IPS DF 4.7 (cell line): ENCODE measurements around the gene MAPK1.
A peak's percentile ranks its signal among the peaks of the same experiment; 100 is the strongest.
"Not testable (repeated sequence)": the region's sequence is repeated elsewhere in the genome, so short reads cannot be mapped to it uniquely, and the experiment has no call there.

Experiments
- DNase-seq: peaks from one replicate; pipeline ENCODE4 v3.0.0-alpha.2; 2013; ENCODE audit warnings: low spot score; ENCODE audit errors: extremely low read depth

MAPK1 gene

DNA sequence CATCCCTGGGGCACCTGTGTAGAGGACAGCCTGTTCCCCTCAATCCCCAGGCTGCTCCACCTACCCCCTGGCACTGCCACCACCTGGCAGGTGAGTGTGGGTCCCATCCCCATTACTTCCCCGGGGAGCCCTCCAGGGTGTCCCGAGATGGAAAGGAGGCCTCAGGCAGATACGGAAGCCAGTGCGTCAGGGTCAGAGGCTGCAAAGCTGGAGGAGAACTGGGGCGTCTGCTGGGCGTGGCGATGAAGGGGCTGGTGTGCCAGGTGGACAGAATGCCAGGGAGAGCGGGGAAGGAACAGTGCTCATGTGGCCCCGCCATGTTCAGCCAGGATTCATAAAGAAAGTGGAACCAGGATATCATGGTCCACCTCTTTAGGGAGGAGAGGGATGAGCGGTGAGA, 139.7 kb downstream of the MAPK1 start:
- no peak for DNase-seq

- DNase-seq, result no peak
Observed at GRCh38 chr22:21727159-21727558, 140.3 kb downstream of the MAPK1 start.

DNA sequence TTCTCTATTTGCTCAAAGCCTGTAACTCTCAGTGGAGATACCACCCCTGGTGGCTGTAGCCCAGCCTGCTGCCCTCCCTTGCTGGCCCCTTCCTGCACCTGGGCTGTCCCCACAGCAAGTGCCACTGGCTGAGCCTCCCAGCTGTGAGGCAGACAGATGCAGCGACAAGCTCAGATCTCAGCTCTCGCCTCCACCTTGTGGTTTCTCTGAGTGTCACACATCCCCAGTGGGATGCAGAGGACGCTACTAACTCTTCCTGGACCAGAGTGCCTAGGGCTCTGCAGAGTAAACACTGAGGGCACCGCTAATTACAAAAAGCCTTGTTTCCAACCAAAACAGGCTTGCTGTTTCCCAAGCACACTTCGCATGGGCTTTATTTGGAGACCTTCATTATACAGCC, 140.8 kb downstream of the MAPK1 start:
- peak; percentile 62 for DNase-seq

DNA sequence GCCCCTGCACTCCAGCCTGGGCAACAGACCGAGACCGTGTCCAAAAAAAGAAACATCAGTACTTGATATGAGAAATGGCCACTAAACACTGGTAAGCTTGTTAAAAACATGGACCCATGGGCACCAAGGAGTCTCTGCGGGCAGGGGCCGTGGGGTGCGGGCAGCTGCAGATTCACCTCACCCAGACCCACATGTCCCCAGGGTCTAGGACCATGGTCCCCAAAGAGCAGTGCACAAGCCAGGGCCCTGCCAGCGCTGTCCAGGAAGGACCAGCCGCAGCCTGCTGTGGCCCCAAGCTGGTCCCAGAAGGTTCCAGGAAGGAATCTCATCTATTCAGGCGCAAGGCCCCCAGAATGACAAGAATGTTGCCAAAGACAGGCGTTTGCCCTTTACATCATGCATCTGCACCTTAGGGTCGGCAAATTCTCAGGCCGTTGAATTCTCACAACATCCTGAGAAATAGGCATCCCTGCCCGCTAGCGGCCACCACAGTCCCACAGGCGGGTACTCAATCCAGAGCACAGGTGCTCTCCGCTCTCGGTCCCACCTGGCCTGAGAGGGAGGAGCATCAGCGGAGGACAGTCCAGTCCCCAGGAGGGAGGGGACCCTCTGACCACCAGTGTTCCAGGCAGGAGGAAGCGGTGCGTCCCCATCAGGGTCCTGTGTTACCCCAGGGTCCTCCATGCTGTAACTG, 141.3 kb downstream of the MAPK1 start:
- no peak for DNase-seq

- not testable (repeated sequence) for DNase-seq
Observed at GRCh38 chr22:21724496-21724895, 142.9 kb downstream of the MAPK1 start.

GRCh38 chr22:21721195-21721852, 146.1 kb downstream of the MAPK1 start:
- DNase-seq, result not testable (repeated sequence)

DNA sequence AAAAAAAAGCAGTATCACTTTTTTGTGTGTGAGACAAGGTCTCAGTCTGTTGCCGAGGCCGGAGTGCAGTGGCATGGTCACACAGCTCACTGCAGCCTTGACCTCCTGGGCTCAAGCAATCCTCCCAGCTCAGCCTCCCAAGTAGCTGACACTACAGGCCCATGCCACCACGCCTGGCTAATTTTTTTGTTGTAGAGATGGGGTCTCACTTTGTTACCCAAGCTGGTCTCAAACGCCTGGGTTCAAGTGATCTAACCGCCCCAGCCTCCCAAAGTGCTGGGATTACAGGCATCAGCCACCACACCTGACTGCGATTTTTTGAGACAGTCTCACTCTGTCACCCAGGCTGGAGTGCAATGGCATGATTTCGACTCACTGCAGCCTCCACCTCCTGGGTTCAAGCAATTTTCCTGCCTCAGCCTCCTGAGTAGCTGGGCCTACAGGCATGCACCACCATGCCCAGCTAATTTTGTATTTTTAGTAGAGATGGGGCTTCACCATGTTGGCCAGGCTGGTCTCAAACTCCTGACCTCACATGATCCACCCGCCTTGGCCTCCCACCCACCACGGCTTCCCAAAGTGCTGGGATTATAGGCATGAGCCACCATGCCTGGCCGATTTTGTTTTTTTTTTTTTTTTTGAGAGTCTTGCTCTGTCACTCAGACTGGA, 147.1 kb downstream of the MAPK1 start:
- not testable (repeated sequence) for DNase-seq

GRCh38 chr22:21719024-21719423, 148.4 kb downstream of the MAPK1 start:
- no peak for DNase-seq

DNA sequence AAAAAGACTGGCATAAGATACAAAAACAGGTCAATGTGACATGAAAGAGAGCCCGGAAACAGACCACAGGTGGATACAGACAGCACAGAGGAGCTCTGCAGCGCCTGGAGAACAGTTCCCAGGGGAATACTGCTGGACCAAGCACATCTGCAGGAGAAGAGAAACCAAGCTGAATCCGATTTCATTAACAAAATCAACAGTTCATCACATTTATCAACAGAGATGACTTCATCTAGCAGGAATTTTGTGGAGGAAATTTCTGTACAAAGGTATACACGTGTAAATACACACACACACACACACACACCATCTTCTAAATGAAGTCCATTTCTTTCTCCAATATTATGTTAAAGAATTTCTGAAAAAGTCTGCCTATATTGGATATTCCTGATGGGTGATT, 148.9 kb downstream of the MAPK1 start:
- DNase-seq, result no peak

- not testable (repeated sequence) for DNase-seq
Observed at GRCh38 chr22:21716395-21717122, 150.9 kb downstream of the MAPK1 start.

DNA sequence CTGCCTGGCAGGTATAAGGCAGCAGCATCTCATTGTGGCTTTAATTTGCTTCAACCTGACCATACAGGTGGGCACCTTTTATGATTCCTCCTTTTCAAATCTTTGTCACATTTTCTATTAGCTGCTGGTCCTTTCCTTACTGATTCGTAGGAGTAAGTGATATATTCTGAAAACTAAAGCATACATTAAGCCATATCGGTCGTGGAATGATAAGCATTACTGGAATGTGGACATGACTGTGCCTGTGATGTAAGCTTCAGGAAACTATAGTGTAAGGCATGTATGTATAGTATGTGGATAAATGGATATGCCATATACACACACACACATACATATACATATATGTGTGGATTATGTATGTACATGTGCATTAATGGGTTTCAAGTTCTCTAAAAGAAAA, 152.7 kb downstream of the MAPK1 start:
- DNase-seq, result no peak

- no peak for DNase-seq
Observed at GRCh38 chr22:21714059-21714770, 153.2 kb downstream of the MAPK1 start.

DNA sequence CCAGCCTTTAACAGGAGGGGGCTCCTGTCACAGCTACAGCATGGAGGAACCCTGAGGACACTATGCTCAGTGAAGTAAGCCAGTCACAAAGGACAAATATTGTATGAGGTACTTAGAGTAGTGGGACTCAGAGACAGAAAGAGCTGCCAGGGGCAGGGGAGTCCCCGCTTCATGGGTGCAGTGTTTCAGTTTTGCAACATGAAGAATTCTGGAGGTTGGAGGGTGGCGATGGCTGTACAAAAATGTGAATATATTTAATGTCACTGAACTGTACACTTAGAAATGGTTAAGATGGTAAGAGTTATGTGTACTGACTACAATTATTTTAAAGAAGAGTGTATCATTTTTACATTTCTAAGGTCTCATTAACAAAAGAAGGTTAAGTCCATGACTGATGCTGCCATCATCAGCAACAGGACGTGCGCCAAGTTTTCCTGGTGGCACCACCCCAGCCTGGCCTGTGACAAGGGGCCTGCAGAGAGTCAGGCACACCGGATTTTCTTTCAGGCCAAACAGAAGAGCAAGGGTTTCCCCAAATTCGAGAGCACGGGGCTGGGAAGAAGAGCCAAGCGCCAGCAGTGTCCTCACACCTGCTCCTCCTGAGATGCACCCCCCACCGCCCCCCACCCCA, 153.9 kb downstream of the MAPK1 start:
- DNase-seq, result no peak

DNA sequence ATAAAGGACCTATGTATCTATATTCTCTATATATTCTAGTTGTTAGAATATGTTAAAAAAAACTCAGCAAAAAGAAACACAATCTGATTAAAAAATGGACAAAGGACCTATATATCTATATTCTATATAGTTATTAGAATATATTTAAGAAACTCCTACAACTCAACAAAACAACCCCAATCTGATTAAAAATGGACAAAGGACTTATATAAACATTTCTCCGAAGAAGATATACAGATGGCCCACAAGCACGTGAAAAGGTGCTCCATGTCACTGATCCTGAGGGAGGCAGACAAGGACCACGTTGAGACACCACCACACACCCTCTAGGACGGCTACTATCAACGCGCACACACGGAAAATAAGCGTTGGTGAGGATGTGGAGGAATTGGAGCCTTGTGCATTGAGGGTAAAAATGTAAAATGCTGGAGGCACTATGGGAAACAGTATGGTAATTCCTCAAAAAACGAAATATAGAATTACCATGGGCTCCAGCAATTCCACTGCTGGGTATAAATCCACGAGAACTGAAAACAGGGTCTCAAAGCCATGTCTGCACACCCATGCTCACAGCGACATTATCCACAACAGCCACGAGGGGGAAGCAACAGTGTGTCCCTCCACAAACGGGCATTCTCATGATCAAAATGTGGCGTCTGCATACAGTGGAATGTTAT, 154.6 kb downstream of the MAPK1 start:
- no peak for DNase-seq

DNA sequence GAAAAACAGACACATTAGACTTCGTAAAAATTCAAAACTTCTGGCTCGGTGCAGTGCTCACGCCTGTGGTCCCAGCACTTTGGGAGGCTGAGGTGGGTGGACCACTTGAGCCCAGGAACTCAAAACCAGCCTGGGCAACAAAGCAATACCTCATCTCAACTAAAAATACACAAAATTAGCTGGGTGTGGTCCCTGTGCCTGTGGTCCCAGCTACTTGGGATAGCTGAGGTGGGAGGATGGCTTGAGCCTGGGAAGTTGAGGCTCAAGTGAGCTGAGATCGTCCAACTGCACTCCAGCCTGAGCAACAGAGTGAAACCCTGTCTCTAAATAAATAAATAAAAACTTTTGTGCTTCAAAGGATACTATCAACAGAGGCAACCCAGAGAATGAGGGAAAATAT, 155.6 kb downstream of the MAPK1 start:
- DNase-seq, result no peak

DNA sequence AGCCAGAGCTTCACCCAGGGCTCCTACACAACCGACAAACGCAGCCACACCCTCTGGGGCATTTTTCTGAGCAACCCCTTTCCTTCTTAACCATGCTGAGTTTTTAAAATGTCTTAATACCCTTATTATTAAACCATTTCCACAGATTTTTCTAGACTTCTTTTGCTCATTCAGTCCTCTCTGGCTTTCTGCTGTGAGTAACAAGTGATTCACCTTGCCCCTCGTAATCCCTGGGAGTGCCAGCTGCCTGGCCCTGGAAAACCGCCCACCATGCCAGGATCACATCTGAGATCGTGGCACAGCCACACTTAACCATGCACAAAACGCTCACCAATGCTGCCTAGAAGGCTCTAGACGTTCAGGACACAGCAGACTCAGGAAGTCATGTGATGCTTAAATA, 157.3 kb downstream of the MAPK1 start:
- DNase-seq, result no peak

GRCh38 chr22:21709688-21710087, 157.8 kb downstream of the MAPK1 start:
- no peak for DNase-seq

DNA sequence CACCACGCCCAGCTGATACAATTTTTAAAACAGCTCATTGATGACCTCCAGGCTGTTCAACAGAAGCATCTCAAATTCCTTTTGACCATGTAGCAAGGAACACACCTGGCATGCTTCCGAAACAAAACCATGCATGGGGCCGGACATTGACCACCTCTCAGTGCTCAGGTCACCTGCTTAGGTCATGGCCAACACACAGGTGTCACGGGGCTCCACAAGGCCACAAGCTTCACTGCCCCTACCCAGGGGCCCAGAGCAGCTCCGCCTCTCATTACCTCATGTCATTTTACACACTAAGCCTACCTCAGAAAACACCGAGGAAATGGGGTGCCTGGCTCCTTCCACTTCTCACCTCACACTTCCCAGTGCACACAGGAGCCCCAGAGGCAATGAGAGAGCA, 158.5 kb downstream of the MAPK1 start:
- DNase-seq, result no peak

DNA sequence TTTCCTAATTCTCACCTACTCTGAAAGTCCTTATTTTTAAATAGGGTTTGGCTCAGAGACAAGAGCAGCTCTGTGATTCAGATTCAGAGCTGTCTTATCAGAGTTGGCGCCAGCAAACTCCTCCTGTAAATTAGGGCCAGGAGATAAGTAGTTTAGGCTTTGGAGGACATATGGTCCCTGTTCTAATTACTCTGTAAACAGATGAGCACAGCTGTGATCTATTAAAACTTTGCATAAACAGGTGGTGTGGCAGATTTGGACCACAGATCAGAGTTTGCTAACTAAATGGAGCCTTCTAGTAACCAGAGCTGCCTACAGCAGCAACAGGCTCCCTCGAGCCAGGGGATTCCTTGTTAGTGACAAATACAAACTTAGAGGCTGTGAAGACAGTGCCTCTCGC, 159.8 kb downstream of the MAPK1 start:
- no peak for DNase-seq
